Activated T-cell treated with anti-CD3 and anti-CD28 coated beads, Interleukin-2, amount 50 U/mL, for 72 hours (primary cell): Measurements from ENCODE around the gene ADNP2. TPM values are rescaled to one million over a fixed set of nuclear protein-coding genes. Genes with fewer than 3 reads are reported as not detected.

Source experiments
- ATAC-seq, 2 donors: fragments of 150-1000 bp; cut with Tn5 transposase; replicated peaks in 1 of 2; 2 replicates each; pipeline ENCODE4 v1.10.0; 2021; ENCODE audit warnings: moderate library complexity in 2 of 2, mild to moderate bottlenecking in 1 of 2
- DNase-seq, 2 donors: peaks; one replicate each; pipeline ENCODE4 v3.0.0; 2021 to 2022; ENCODE audit warnings: mixed read lengths in 1 of 2
- H3K27ac Mint-ChIP-seq: one replicate; pipeline ENCODE4 v1.8.0; 2022; ENCODE audit warnings: mild to moderate bottlenecking, moderate library complexity, mixed read lengths
- H3K27me3 Mint-ChIP-seq: one replicate; pipeline ENCODE4 v1.8.0; 2022; ENCODE audit warnings: low read depth, mixed read lengths
- H3K36me3 Mint-ChIP-seq, 2 donors: one replicate each; pipeline ENCODE4 v1.8.0; 2022; ENCODE audit warnings: mixed read lengths in 2 of 2, mild to moderate bottlenecking in 1 of 2; ENCODE audit not compliant: insufficient read depth in 2 of 2
- H3K4me1 Mint-ChIP-seq: one replicate; pipeline ENCODE4 v1.8.0; 2022; ENCODE audit warnings: low read depth, mixed read lengths
- H3K4me3 Mint-ChIP-seq, 2 donors: one replicate each; pipeline ENCODE4 v1.8.0; 2022; ENCODE audit warnings: mild to moderate bottlenecking in 2 of 2, mixed read lengths in 2 of 2, moderate library complexity in 2 of 2
- H3K9me3 Mint-ChIP-seq, 2 donors: one replicate each; pipeline ENCODE4 v1.8.0; 2022; ENCODE audit warnings: mixed read lengths in 2 of 2
- total RNA-seq, 2 donors: library from RNA; stranded (reverse); gene quantifications; one replicate each; pipeline ENCODE4 v1.2.3, GENCODE V29; 2022

ADNP2 gene
- total RNA-seq, 2 donors from 2014 or later: 25.1 to 33.4 TPM

GRCh38 chr18:80115035-80115434 is 6.0 kb downstream of the ADNP2 start:
- DNase-seq (no peak), ATAC-seq (no peak)
- Mint-ChIP-seq H3K27me3 (no peaks in the 10 kb centered on the region), H3K27ac (no peak overlapping the region), H3K4me1 (peaks cover 48% of the 10 kb centered on the region), H3K4me3 (no peak overlapping the region), H3K9me3 (no peaks in the 10 kb centered on the region), H3K36me3 (peaks cover 7 to 26% of the 10 kb centered on the region in 2 donors)

GRCh38 chr18:80119111-80119510 is 10.0 kb downstream of the ADNP2 start:
- peaks cover 26% of the 10 kb centered on the region for H3K4me1 Mint-ChIP-seq
- no peak overlapping the region for H3K27ac Mint-ChIP-seq
- no peaks in the 10 kb centered on the region for H3K27me3 Mint-ChIP-seq
- ATAC-seq (no peak), DNase-seq (no peak)
- no peak overlapping the region for H3K4me3 Mint-ChIP-seq
- H3K9me3 Mint-ChIP-seq: no peaks in the 10 kb centered on the region
- H3K36me3 Mint-ChIP-seq: peaks cover 6 to 35% of the 10 kb centered on the region in 2 donors

GRCh38 chr18:80120932-80121331 is 11.9 kb downstream of the ADNP2 start:
- DNase-seq (no peak), ATAC-seq (no peak)
- Mint-ChIP-seq H3K9me3 (no peaks in the 10 kb centered on the region), H3K36me3 (peaks cover 6 to 36% of the 10 kb centered on the region in 2 donors), H3K27me3 (no peaks in the 10 kb centered on the region), H3K4me1 (peaks cover 13% of the 10 kb centered on the region), H3K4me3 (no peak overlapping the region), H3K27ac (no peak overlapping the region)

GRCh38 chr18:80124131-80124530 is 15.1 kb downstream of the ADNP2 start:
- no peak for ATAC-seq
- Mint-ChIP-seq H3K4me3 (no peak overlapping the region), H3K4me1 (peaks cover 20% of the 10 kb centered on the region), H3K27me3 (no peaks in the 10 kb centered on the region), H3K27ac (peak overlapping the region; percentile 42), H3K9me3 (no peaks in the 10 kb centered on the region), H3K36me3 (peaks cover 6 to 27% of the 10 kb centered on the region in 2 donors)
- no peak for DNase-seq

GRCh38 chr18:80126797-80127196 is 17.7 kb downstream of the ADNP2 start:
- no peaks in the 10 kb centered on the region for H3K9me3 Mint-ChIP-seq
- peak overlapping the region; percentile 83 for H3K27ac Mint-ChIP-seq
- DNase-seq (no peak), ATAC-seq (peak in 1 of 2 donors; percentile 50)
- peak overlapping the region in 1 of 2 donors; percentile 67 for H3K4me3 Mint-ChIP-seq
- peaks cover 39% of the 10 kb centered on the region for H3K4me1 Mint-ChIP-seq
- H3K27me3 Mint-ChIP-seq: no peaks in the 10 kb centered on the region
- peaks cover 4 to 22% of the 10 kb centered on the region in 2 donors for H3K36me3 Mint-ChIP-seq

GRCh38 chr18:80127635-80128034 is 18.6 kb downstream of the ADNP2 start:
- DNase-seq: no peak
- Mint-ChIP-seq H3K27me3 (no peaks in the 10 kb centered on the region), H3K9me3 (no peaks in the 10 kb centered on the region), H3K4me3 (no peak overlapping the region), H3K27ac (no peak overlapping the region), H3K36me3 (peaks cover 4 to 23% of the 10 kb centered on the region in 2 donors), H3K4me1 (peaks cover 46% of the 10 kb centered on the region)
- ATAC-seq: no peak

- Mint-ChIP-seq H3K36me3 (peaks cover 7 to 29% of the 10 kb centered on the region in 2 donors), H3K4me3 (no peak overlapping the region), H3K27me3 (no peaks in the 10 kb centered on the region), H3K4me1 (peaks cover 51% of the 10 kb centered on the region), H3K9me3 (no peaks in the 10 kb centered on the region), H3K27ac (no peak overlapping the region)
- ATAC-seq (no peak), DNase-seq (no peak)
These were observed 20.8 kb downstream of the ADNP2 start for GRCh38 chr18:80129672-80130367.

- H3K4me1 Mint-ChIP-seq: peaks cover 51% of the 10 kb centered on the region
- no peak overlapping the region for H3K27ac Mint-ChIP-seq
- no peaks in the 10 kb centered on the region for H3K27me3 Mint-ChIP-seq
- no peaks in the 10 kb centered on the region for H3K9me3 Mint-ChIP-seq
- peaks cover 7 to 31% of the 10 kb centered on the region in 2 donors for H3K36me3 Mint-ChIP-seq
- ATAC-seq (peak; percentile 53 to 65), DNase-seq (no peak)
- no peak overlapping the region for H3K4me3 Mint-ChIP-seq
These were observed 21.5 kb downstream of the ADNP2 start for GRCh38 chr18:80130555-80130954.

GRCh38 chr18:80132180-80132812 is 23.2 kb downstream of the ADNP2 start:
- peak overlapping the region; percentile 59 for H3K27ac Mint-ChIP-seq
- DNase-seq (no peak), ATAC-seq (no peak)
- no peaks in the 10 kb centered on the region for H3K9me3 Mint-ChIP-seq
- no peak overlapping the region for H3K4me3 Mint-ChIP-seq
- H3K27me3 Mint-ChIP-seq: no peaks in the 10 kb centered on the region
- H3K4me1 Mint-ChIP-seq: peaks cover 35% of the 10 kb centered on the region
- H3K36me3 Mint-ChIP-seq: peaks cover 15 to 30% of the 10 kb centered on the region in 2 donors

GRCh38 chr18:80133124-80133523 is 24.1 kb downstream of the ADNP2 start:
- ATAC-seq (no peak), DNase-seq (no peak)
- Mint-ChIP-seq H3K4me1 (peaks cover 32% of the 10 kb centered on the region), H3K27me3 (no peaks in the 10 kb centered on the region), H3K9me3 (no peaks in the 10 kb centered on the region), H3K27ac (peak overlapping the region; percentile 7), H3K4me3 (no peak overlapping the region), H3K36me3 (peaks cover 17 to 31% of the 10 kb centered on the region in 2 donors)

GRCh38 chr18:80135136-80135535 is 26.1 kb downstream of the ADNP2 start:
- H3K4me1 Mint-ChIP-seq: peaks cover 25% of the 10 kb centered on the region
- H3K36me3 Mint-ChIP-seq: peaks cover 17 to 36% of the 10 kb centered on the region in 2 donors
- H3K27ac Mint-ChIP-seq: no peak overlapping the region
- DNase-seq: no peak
- no peaks in the 10 kb centered on the region for H3K27me3 Mint-ChIP-seq
- H3K9me3 Mint-ChIP-seq: no peaks in the 10 kb centered on the region
- no peak overlapping the region for H3K4me3 Mint-ChIP-seq
- ATAC-seq: no peak

- Mint-ChIP-seq H3K9me3 (no peaks in the 10 kb centered on the region), H3K4me3 (no peak overlapping the region), H3K4me1 (peaks cover 13% of the 10 kb centered on the region), H3K27ac (no peak overlapping the region), H3K36me3 (peaks cover 19 to 34% of the 10 kb centered on the region in 2 donors), H3K27me3 (no peaks in the 10 kb centered on the region)
- ATAC-seq (no peak), DNase-seq (no peak)
These were observed 27.6 kb downstream of the ADNP2 start for GRCh38 chr18:80136679-80137078.

- H3K4me1 Mint-ChIP-seq: peaks cover 9% of the 10 kb centered on the region
- H3K9me3 Mint-ChIP-seq: no peaks in the 10 kb centered on the region
- no peak overlapping the region for H3K4me3 Mint-ChIP-seq
- no peak for ATAC-seq
- no peak overlapping the region for H3K27ac Mint-ChIP-seq
- peaks cover 19 to 31% of the 10 kb centered on the region in 2 donors for H3K36me3 Mint-ChIP-seq
- H3K27me3 Mint-ChIP-seq: no peaks in the 10 kb centered on the region
- no peak for DNase-seq
These were observed 28.1 kb downstream of the ADNP2 start for GRCh38 chr18:80137137-80137536.
